ENCODE data around the gene ISOC1. TPM values are rescaled to one million over a fixed set of nuclear protein-coding genes. Genes with fewer than 3 reads are reported as not detected.
A peak's percentile ranks its signal among the peaks of the same experiment; 100 is the strongest.

Gene ISOC1
- total RNA-seq, result 10 to 100 TPM; 48.5 to 56.7 TPM
- polyA plus RNA-seq (2013, experiment 1 of 2), result 22.7 TPM
- 21.2 TPM for polyA plus RNA-seq (2013, experiment 2 of 2)
- long read RNA-seq, experiment 1, transcript ISOC1-201 (5 exons, 1,940 nt), result major isoform, 41 of 56 reads
- long read RNA-seq, experiment 1, partial matches to known transcripts, result 13 of 56 reads
- long read RNA-seq, experiment 1, other reads (novel, unspliced or antisense), result 2 of 56 reads
- long read RNA-seq, experiment 2, transcript ISOC1-201 (5 exons, 1,940 nt), result major isoform, 167 of 175 reads
- long read RNA-seq, experiment 2, partial matches to known transcripts, result 1 of 175 reads
- long read RNA-seq, experiment 2, other reads (novel, unspliced or antisense), result 7 of 175 reads
- long read RNA-seq, experiment 3, transcript ISOC1-201 (5 exons, 1,940 nt), result major isoform, 400 of 410 reads
- long read RNA-seq, experiment 3, partial matches to known transcripts, result 4 of 410 reads
- long read RNA-seq, experiment 3, other reads (novel, unspliced or antisense), result 6 of 410 reads
- long read RNA-seq, experiment 4, transcript ISOC1-201 (5 exons, 1,940 nt), result major isoform, 69 of 75 reads
- long read RNA-seq, experiment 4, partial matches to known transcripts, result 6 of 75 reads
- long read RNA-seq, experiment 4, other reads (novel, unspliced or antisense), result 0 of 75 reads

DNA sequence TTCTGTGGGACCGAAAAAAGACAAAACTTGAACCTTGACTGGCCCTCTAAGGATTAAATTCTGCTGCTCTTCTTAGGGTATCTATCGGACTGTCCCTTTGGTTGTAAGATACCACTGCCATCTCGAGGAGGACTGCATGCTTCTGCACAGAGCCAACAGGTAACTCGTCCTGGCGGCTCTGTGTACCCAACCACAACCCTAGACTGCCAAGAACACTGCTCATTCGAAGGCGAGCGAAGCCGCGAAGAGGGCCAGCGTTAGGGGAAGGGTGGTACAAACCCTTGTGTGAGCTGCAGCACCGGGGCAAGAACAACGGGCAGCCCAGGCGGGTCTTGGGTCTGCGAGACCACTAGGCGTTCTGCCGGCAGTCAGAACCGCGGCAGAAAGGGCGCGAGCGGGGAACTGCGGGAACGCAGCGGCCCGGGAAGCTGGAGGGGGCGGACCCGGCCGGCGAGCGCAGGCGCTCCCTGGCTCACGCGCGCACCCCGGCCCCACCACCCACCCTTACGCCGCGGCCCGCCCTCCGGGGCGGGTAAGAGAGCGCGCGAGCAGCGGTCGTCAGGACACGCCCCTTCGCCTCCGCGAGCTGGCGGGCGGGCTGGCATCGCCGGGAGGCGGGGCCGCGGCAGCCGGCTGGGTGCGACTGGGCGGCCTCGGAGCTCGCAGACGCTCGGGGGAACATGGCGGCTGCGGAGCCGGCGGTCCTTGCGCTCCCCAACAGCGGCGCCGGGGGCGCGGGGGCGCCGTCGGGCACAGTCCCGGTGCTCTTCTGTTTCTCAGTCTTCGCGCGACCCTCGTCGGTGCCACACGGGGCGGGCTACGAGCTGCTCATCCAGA lies at the start of gene ISOC1:
Gene ISOC1, plus strand, starts transcription at position 663 of the 837 bp plus-strand sequence. Its CDS starts 18 bp downstream, at position 681.
- peak within 1 kb of the TSS; percentile 84 for H3K27ac Mint-ChIP-seq
- H3K27me3 Mint-ChIP-seq (ENCODE audit: insufficient read depth), result peaks cover 43% of the 10 kb centered on the region
- Histone ChIP-seq H3K4me1 (ENCODE audit: control insufficient read depth, insufficient read depth, low read length) (no peaks in the 10 kb centered on the region), H3K36me3 (ENCODE audit: control insufficient read depth, insufficient read depth, low read length) (no peaks in the 10 kb centered on the region), H3K27ac (ENCODE audit: low read depth, low read length) (peak within 1 kb of the TSS; percentile 40), H3K9ac (ENCODE audit: extremely low read depth, low read length, poor library complexity, severe bottlenecking) (peak within 1 kb of the TSS; percentile 66), H3K4me3 (ENCODE audit: low read length) (peak within 1 kb of the TSS; percentile 95), H3K9me3 (ENCODE audit: control insufficient read depth, low read length) (no peaks in the 10 kb centered on the region), H3K27me3 (ENCODE audit: control insufficient read depth, insufficient read depth, low read length, poor library complexity, severe bottlenecking) (peaks cover 31% of the 10 kb centered on the region)
- peaks cover 26% of the 10 kb centered on the region for H3K4me1 Mint-ChIP-seq
- TF ChIP-seq, protein P1, sequence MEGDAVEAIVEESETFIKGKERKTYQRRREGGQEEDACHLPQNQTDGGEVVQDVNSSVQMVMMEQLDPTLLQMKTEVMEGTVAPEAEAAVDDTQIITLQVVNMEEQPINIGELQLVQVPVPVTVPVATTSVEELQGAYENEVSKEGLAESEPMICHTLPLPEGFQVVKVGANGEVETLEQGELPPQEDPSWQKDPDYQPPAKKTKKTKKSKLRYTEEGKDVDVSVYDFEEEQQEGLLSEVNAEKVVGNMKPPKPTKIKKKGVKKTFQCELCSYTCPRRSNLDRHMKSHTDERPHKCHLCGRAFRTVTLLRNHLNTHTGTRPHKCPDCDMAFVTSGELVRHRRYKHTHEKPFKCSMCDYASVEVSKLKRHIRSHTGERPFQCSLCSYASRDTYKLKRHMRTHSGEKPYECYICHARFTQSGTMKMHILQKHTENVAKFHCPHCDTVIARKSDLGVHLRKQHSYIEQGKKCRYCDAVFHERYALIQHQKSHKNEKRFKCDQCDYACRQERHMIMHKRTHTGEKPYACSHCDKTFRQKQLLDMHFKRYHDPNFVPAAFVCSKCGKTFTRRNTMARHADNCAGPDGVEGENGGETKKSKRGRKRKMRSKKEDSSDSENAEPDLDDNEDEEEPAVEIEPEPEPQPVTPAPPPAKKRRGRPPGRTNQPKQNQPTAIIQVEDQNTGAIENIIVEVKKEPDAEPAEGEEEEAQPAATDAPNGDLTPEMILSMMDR (conservative IDR thresholded peaks at IDR 0.05), result peak; percentile 30
- no peaks in the 10 kb centered on the region for H3K9me3 Mint-ChIP-seq
- peak; percentile 96 for DNase-seq
- H3K36me3 Mint-ChIP-seq (ENCODE audit: low read depth), result no peaks in the 10 kb centered on the region
- WGBS, 2 experiments (ENCODE audit: insufficient coverage in 1 of 2, insufficient read length in 1 of 2), result 1 to 5% methylated on average over 9 to 87 of the region's 87 CpGs
- peak within 1 kb of the TSS; percentile 78 for H3K4me3 Mint-ChIP-seq

DNA sequence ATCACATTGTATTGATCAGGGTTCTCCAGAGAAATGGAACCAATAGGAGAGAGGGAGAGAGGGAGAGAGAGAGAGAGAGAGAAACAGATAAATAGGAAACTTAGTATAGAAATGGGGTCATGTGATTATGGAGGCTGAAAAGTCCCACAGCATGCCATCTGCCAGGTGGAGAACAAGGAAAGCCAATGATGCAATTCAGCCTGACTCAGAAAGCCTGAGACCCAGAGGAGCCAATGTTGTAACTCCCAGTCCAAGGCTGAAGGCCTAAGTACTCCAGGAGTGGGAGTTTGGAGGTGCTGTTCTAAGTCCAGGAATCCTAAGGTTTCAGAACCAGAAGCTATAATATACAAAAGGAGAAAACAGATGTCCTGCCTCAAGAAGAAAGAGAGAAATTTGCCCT lies 48.4 kb upstream of the ISOC1 start:
- Histone ChIP-seq H3K27me3 (ENCODE audit: control insufficient read depth, insufficient read depth, low read length, poor library complexity, severe bottlenecking) (no peaks in the 10 kb centered on the region), H3K4me3 (ENCODE audit: low read length) (no peak overlapping the region), H3K9ac (ENCODE audit: extremely low read depth, low read length, poor library complexity, severe bottlenecking) (no peak overlapping the region), H3K4me1 (ENCODE audit: control insufficient read depth, insufficient read depth, low read length) (no peaks in the 10 kb centered on the region), H3K36me3 (ENCODE audit: control insufficient read depth, insufficient read depth, low read length) (no peaks in the 10 kb centered on the region), H3K27ac (ENCODE audit: low read depth, low read length) (no peak overlapping the region), H3K9me3 (ENCODE audit: control insufficient read depth, low read length) (peaks cover 19% of the 10 kb centered on the region)
- Mint-ChIP-seq H3K4me3 (no peak overlapping the region), H3K27me3 (ENCODE audit: insufficient read depth) (no peaks in the 10 kb centered on the region), H3K36me3 (ENCODE audit: low read depth) (no peaks in the 10 kb centered on the region), H3K27ac (no peak overlapping the region), H3K9me3 (peaks cover 5% of the 10 kb centered on the region), H3K4me1 (no peaks in the 10 kb centered on the region)
- TF ChIP-seq, protein P1 (conservative IDR thresholded peaks at IDR 0.05), result no peak
- no peak for DNase-seq

DNA sequence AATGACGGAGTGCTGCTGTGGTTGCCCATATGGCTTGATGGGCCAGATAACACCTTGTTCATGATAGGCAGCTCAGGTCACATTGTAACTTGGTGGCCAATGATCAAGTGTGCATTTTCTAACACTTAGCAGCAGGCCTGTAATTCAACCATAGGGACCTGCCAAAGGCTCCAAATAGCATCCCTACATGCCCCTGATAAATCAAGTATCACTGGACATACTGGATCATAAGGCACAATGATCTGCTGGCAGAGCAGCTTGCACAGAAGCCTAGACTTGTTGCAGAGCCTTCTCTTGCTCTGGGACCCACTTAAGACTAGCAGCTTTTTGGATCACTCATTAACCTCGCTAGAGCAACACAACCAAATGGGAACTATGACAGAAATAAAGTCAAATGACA lies 46.0 kb upstream of the ISOC1 start:
- Histone ChIP-seq H3K27ac (ENCODE audit: low read depth, low read length) (no peak overlapping the region), H3K27me3 (ENCODE audit: control insufficient read depth, insufficient read depth, low read length, poor library complexity, severe bottlenecking) (no peaks in the 10 kb centered on the region), H3K9me3 (ENCODE audit: control insufficient read depth, low read length) (peaks cover 19% of the 10 kb centered on the region), H3K9ac (ENCODE audit: extremely low read depth, low read length, poor library complexity, severe bottlenecking) (no peak overlapping the region), H3K4me3 (ENCODE audit: low read length) (no peak overlapping the region), H3K4me1 (ENCODE audit: control insufficient read depth, insufficient read depth, low read length) (no peaks in the 10 kb centered on the region), H3K36me3 (ENCODE audit: control insufficient read depth, insufficient read depth, low read length) (no peaks in the 10 kb centered on the region)
- TF ChIP-seq, protein P1 (conservative IDR thresholded peaks at IDR 0.05), result no peak
- Mint-ChIP-seq H3K27ac (no peak overlapping the region), H3K9me3 (peaks cover 5% of the 10 kb centered on the region), H3K27me3 (ENCODE audit: insufficient read depth) (no peaks in the 10 kb centered on the region), H3K4me3 (no peak overlapping the region), H3K4me1 (no peaks in the 10 kb centered on the region), H3K36me3 (ENCODE audit: low read depth) (no peaks in the 10 kb centered on the region)
- 75% methylated on average over 2 of the region's 2 CpGs; no CpG with 5 or more reads in 1 of the 2 experiments for WGBS, 2 experiments (ENCODE audit: insufficient coverage in 1 of 2, insufficient read length in 1 of 2)
- no peak for DNase-seq
